ENCODE measurements around the gene RNF141. TPM values are rescaled to one million over a fixed set of nuclear protein-coding genes. Genes with fewer than 3 reads are reported as not detected.
A peak's percentile ranks its signal among the peaks of the same experiment; 100 is the strongest.

The RNF141 gene
- total RNA-seq, 1 experiment from 2014 or later, result 35.8 TPM

- TF ChIP-seq TCF7L2 (IDR thresholded peaks at IDR 0.05; ENCODE audit: low read depth, low read length) (no peak), CTCF (IDR thresholded peaks at IDR 0.05) (no peak), SIN3A (IDR thresholded peaks at IDR 0.05; ENCODE audit: borderline replicate concordance, insufficient read depth, low read depth, low read length) (no peak), POLR2AphosphoS5 (IDR thresholded peaks at IDR 0.05; ENCODE audit: low read depth, low read length) (no peak)
- TF ChIP-seq, protein P1, sequence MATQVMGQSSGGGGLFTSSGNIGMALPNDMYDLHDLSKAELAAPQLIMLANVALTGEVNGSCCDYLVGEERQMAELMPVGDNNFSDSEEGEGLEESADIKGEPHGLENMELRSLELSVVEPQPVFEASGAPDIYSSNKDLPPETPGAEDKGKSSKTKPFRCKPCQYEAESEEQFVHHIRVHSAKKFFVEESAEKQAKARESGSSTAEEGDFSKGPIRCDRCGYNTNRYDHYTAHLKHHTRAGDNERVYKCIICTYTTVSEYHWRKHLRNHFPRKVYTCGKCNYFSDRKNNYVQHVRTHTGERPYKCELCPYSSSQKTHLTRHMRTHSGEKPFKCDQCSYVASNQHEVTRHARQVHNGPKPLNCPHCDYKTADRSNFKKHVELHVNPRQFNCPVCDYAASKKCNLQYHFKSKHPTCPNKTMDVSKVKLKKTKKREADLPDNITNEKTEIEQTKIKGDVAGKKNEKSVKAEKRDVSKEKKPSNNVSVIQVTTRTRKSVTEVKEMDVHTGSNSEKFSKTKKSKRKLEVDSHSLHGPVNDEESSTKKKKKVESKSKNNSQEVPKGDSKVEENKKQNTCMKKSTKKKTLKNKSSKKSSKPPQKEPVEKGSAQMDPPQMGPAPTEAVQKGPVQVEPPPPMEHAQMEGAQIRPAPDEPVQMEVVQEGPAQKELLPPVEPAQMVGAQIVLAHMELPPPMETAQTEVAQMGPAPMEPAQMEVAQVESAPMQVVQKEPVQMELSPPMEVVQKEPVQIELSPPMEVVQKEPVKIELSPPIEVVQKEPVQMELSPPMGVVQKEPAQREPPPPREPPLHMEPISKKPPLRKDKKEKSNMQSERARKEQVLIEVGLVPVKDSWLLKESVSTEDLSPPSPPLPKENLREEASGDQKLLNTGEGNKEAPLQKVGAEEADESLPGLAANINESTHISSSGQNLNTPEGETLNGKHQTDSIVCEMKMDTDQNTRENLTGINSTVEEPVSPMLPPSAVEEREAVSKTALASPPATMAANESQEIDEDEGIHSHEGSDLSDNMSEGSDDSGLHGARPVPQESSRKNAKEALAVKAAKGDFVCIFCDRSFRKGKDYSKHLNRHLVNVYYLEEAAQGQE (IDR thresholded peaks at IDR 0.05; ENCODE audit: insufficient read depth in 1 of 2, low read depth in 2 of 2, low read length in 1 of 2), result no peak
- ATAC-seq (peak; percentile 71), DNase-seq (ENCODE audit: low read depth, low spot score) (no peak)
- peak overlapping the region; percentile 81 for H3K27ac ChIP-seq (ENCODE audit: low read length)
- H3K36me3 ChIP-seq (ENCODE audit: control insufficient read depth, insufficient read depth, low read length), result no peaks in the 10 kb centered on the region
- H3K9me3 ChIP-seq (ENCODE audit: control insufficient read depth, insufficient read depth, low read depth, low read length), result peaks cover 9% of the 10 kb centered on the region; the same call in 1 of the 2 replicates
- H3K4me1 ChIP-seq (ENCODE audit: control insufficient read depth, insufficient read depth, low read length), result peaks cover 21% of the 10 kb centered on the region
- intact Hi-C loops (cut with micrococcal nuclease; ENCODE audit: unreplicated experiment), result loop anchor here (10.0 kb wide), 1 partner anchor 136 kb away; no protein-coding TSS in a partner anchor
- in situ Hi-C loops (cut with HindIII; ENCODE audit: low pct_unique_long_range_greater_than_20kb, low sequenced_read_pairs), result no loop called here
- BruUV-seq (replicated peaks), result no TSS peak
- no peaks in the 10 kb centered on the region for H3K27me3 ChIP-seq (ENCODE audit: control insufficient read depth, insufficient read depth, low read length)
- H3K4me3 ChIP-seq (ENCODE audit: low read depth in 2 of 2, low read length in 2 of 2), result peak overlapping the region; percentile 76 to 88
- ChIA-PET POLR2A (interaction anchor here (0.6 to 1.1 kb wide), 3 partner anchors 51 to 575 kb away, joined by 3 to 5 read pairs (median 4); no protein-coding TSS in a partner anchor), CTCF (interaction anchor here (0.5 to 1.5 kb wide), 6 partner anchors 17 to 236 kb away, joined by 3 to 7 read pairs (median 4); partner anchors contain the start of genes ADM and AMPD3)
These were observed 457 bp downstream of the RNF141 start for GRCh38 chr11:10540546-10540914.

- in situ Hi-C loops (cut with HindIII; ENCODE audit: low pct_unique_long_range_greater_than_20kb, low sequenced_read_pairs), result no loop called here
- ChIA-PET CTCF (no interaction called here), POLR2A (no interaction called here)
- Histone ChIP-seq H3K4me1 (ENCODE audit: control insufficient read depth, insufficient read depth, low read length) (peaks cover 21% of the 10 kb centered on the region), H3K9me3 (ENCODE audit: control insufficient read depth, insufficient read depth, low read depth, low read length) (peaks cover 4% of the 10 kb centered on the region; the same call in 1 of the 2 replicates), H3K27ac (ENCODE audit: low read length) (no peak overlapping the region), H3K27me3 (ENCODE audit: control insufficient read depth, insufficient read depth, low read length) (no peaks in the 10 kb centered on the region), H3K4me3 (ENCODE audit: low read depth in 2 of 2, low read length in 2 of 2) (no peak overlapping the region), H3K36me3 (ENCODE audit: control insufficient read depth, insufficient read depth, low read length) (no peaks in the 10 kb centered on the region)
- DNase-seq (ENCODE audit: low read depth, low spot score), result no peak
- intact Hi-C loops (cut with micrococcal nuclease; ENCODE audit: unreplicated experiment), result no loop called here
- no peak for ATAC-seq
- no TSS peak for BruUV-seq (replicated peaks)
- TF ChIP-seq CTCF (IDR thresholded peaks at IDR 0.05), result no peak
- no peak for TF ChIP-seq SIN3A (IDR thresholded peaks at IDR 0.05; ENCODE audit: borderline replicate concordance, insufficient read depth, low read depth, low read length)
- TF ChIP-seq, protein P1 (IDR thresholded peaks at IDR 0.05; ENCODE audit: insufficient read depth in 1 of 2, low read depth in 2 of 2, low read length in 1 of 2), result no peak
- no peak for TF ChIP-seq POLR2AphosphoS5 (IDR thresholded peaks at IDR 0.05; ENCODE audit: low read depth, low read length)
- TF ChIP-seq TCF7L2 (IDR thresholded peaks at IDR 0.05; ENCODE audit: low read depth, low read length), result no peak
These were observed 1.6 kb downstream of the RNF141 start for GRCh38 chr11:10539339-10539738.
